CD4-positive, alpha-beta T cell treated with Interleukin-15 for 1 hour (primary cell): Measurements from ENCODE around the gene MUSTN1.

Experiments used
- DNase-seq: peaks from one replicate; pipeline ENCODE4 v3.0.0-alpha.2; 2020

Gene MUSTN1

DNA sequence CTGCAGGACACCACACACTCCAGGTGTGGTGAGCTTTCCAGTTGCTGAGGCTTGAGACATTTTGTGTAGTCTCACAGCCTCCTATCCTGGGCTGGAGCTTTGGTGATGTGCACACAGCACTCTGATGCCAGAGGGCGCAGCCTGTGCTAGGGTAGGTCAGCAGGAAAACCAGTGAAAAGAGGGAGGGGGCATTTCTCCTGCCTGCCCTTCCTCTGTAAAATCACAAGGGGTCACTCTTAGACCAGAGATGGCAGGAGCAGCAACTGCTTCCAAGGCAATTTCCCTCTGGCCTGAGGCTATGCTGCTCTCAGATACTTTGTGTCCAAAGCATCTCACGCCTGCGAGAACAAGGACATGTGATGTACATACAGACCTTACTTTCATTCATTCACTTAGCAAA, 16.5 kb upstream of the MUSTN1 start:
- DNase-seq: no peak

DNA sequence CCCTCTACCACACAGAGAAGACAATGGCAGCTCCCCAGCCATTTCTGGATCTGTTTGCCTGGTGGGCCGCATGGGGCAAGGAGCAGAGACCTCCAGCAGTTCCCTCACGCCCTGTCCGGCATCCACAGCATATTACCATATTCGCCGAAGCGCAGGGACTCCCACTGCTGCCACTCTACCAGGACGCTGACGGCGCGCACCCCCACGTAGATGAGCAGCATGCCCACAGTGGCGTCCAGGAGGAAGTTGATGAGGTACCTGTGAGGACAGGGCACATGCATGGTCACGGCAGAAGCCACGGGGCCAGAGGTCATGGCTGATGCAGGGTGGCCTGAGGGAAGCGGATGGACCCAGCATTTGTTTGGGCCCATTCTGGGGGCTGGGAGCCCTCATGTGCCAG, 14.8 kb upstream of the MUSTN1 start:
- no peak for DNase-seq

DNA sequence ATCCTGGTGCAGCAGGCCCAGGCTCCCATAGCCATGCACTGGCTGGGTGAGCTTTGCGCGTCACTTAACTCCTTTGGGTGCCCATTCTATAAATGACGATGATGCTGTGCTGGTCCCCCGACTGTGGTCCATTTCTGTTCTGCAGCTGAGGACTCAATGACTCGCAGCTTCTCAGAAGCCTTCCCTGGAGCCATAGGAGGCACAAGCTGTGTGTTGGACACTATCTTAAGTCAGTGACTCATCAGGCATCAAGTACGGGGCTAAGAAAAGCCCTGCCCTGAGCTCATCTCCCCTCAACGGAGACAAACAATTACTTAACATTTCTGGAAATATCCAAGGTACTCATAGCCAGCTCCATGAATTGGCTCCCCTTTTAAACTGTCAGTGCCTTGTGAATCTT, 13.8 kb upstream of the MUSTN1 start:
- DNase-seq: no peak

DNA sequence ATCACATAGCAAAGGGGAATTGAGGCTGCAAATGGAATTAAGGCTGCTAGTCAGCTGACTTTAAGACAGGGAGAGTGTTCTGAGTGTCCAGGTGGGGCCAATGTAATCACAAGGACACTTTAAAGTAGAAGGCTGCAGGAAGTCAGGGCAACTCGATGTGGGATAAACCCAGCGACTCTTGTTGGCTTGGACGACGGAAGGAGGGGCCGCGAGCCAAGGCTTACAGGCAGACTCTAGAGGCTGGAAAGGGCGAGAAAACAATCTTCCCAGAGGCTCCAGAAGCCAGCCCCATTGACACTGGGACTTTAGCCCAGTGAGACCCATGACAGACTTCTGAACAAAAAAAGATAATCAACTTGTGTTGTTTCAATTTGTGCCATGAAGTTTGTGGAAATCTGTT, 12.9 kb upstream of the MUSTN1 start:
- DNase-seq: no peak

DNA sequence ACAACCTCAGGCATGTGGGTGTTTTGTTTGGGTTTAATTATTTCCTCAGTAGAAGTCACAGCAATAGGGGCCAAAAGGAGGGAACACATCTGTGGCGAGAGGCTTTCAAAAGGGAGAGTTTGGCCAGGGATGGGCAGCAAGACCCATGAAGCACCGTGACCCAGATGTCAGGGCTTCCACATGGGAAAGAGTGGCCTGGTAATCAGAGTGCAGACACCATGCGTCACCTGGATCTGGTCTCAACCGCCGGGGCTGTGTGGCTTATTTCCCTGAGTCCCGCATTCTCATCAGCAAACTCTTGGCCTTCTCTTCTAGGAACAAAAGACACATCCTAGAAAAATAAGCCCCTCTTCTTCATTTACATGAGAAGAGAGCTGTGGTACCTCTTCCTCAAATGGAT, 12.4 kb upstream of the MUSTN1 start:
- DNase-seq: no peak

DNA sequence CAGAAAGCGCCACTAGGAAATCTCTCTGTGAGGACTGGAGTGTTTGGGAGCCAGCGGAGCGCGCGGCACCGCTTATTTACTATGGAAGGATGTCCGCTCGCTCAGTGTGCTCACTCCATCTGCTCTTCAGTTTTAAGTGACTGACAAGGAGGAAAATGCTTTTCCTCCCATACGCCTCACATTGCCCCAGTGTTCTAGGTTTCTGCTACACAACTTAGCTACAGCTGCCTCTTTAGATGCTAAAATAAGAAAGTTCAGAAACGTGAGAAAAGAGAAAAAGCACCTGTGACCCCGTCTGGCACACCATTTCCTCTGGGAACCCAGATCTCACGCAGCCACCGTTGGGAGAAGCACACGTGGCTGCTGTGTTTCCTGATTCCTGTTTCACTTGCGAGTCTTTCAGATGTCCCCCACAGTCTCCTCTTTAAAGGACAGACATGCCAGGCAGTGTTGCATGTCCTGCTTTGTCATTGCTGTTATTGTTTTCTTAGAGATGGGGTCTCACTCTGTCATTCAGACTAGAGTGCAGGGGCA, 11.7 kb upstream of the MUSTN1 start:
- DNase-seq: no peak

DNA sequence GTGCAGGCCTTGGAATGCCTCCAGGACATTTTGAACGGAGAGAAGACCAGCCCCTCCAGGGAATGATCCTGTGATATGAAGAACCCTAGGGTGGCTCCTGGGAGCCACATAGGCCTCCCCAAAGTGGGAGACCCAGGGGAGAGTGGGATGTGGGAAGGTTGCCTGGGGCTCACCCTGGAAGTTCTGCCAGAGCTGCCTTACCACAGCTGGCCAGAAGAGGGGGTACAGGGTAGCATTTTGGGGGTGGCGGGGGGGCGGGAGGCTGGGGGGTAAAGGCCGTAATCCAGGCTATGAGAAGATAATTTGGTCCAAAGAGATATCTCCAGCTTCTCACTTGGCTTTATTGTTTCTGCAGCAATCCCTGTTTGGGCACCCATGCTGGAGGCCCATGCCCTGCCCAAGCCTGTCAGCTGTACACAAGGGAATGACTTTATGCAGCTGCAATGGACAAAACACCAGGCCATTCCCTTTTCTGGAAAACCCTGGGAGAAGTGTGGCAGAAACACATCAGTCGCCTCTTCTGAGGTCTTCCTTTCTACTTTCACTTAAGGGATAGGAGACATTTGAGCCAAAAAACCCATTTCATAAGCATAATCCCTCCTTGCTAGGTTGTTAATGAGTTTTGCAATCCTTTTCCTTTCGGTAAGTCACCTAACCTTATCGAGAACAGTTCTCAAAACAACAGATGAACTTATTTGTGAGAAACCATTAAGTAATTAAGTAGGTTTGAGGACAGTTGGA, 11.0 kb upstream of the MUSTN1 start:
- DNase-seq: no peak

DNA sequence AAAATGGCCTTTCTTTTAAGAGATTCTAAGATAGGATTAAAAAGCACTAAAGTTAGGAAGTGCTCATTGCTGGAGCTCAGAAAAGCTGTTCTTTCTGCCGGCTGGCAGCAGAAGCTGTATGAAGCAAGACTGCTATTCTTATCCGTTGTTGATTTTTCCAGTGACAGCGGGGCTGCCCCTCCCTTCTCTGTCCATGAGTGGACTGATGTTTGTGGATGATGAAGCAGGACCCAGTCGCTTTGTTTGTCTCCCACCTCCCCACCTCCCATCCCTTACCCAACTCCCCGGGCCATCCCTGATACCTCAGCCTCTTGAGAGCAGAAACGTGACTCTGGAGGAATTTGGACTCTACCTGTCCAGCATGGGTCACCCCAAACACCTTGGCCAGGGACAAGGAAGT, 10.3 kb upstream of the MUSTN1 start:
- no peak for DNase-seq

DNA sequence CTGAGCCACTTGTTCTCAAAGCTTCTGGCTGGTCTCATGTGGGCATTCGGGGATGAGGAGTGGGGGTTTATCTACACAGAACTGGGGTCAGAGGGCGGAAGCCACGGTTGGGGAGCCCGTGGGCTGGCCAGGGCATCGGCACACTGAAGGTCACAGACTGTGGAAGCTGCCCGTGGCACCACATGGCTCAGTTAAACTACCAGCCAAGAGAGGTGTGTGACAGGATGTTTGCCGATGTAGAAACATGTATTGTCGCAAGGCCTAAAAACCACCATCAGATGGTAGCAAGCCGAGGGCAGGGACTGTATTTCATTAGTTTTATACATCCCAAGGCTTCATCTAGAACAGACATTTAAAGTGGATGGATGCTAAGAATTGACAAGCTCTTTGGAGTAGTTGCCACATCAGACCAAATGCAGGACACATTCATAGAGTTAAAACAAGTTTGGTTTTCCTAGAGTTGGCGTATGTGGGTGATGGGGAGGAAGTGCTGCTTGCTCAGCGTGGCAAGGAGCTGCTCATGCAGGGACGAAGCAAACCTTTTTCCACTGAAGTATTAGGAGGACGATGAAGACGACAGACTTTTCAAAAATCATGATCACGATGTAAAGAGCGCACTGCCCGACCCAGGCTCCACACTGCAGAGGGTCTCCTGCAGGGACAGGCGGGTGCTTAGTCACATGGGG, 9.6 kb upstream of the MUSTN1 start:
- DNase-seq: no peak

DNA sequence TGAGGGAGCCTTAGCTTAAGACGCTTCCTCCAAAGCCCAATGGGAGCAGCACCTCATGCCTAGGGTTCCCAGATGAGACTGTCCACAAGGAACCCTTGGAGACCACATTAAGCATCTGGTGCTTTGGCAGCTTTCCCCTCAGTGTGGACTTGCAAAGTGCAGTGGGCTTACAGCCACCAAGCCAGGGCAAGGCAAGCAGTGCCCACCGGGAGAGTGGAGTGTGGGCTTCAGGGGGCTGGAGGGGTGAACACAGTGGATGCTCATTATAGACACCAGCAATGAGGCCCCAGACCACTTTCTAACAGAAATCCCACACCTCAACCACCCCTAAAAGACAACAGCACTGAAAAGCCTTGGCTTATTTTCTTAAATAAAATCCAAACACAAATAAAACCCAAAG, 9.1 kb upstream of the MUSTN1 start:
- DNase-seq: no peak

DNA sequence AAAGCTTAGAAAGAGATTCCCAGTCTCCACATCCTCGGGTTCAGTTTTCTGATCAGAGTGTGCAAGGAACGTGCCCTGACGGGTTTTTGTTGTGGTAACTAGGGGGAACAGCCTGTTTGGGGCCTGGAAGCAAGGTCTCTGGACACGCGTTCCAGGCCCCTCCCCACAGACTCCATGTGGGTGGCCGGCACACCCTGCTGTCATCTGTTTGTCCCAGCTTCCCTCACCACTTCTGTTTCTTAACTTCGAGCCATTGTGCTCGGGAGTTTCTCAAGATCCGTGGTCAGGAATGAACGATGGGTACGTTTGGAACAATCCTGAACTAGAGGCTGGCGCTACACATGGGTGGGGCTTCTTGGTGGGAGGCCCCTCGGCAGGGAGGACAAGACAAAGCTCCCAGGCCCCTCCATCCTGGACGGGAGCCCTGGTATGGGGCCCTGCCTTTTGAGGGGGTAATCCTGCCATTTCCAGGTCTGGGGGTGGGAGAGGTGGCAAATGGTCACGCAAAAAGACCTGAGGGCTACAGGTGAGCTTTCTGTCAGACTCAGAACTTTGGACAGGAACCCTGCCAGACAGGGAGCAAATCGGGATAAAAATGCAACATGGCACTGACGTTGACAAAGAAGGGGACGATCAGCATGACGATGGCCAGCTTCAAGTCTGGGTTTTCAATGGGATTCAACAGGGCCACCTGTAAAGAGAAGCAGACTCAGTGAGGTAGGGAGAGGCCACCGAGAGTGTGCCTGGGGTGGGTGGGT, 8.5 kb upstream of the MUSTN1 start:
- no peak for DNase-seq

DNA sequence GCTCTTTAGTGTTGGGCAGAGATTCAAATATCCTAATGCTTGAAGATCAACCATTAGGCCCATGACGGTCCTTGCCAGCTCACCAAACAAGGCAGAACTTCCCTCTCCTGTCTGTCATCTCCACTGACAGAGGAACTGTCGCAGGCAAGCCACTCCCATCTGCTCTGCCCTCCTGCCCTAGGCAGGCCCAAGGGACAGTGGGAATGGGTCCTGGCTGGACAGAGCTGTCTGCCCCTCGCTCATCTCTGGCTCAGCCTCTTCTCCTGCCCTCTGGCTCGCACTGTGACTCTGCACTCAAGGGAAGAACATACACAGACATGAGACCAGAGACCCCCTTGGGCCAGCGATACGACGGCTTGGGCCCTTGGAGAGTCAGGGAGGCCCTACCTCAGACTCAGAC, 7.6 kb upstream of the MUSTN1 start:
- DNase-seq: no peak

DNA sequence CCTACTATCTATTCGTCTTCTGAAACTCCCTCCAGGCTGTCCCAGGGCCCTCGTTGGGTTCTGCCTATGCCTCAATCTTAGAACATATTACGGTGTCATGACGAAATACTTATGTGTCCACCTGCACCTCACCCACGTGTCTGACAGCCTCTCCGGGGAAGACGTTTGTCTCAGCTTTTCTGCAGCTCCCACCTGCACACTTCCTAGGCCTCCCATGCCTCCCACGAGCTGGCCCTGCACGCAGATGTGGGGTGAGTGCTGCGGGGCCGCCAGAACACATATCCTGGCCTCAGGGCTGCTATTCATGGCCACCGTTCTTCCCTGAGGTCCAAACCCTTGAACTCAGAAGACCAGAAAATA, 7.1 kb upstream of the MUSTN1 start:
- no peak for DNase-seq

DNA sequence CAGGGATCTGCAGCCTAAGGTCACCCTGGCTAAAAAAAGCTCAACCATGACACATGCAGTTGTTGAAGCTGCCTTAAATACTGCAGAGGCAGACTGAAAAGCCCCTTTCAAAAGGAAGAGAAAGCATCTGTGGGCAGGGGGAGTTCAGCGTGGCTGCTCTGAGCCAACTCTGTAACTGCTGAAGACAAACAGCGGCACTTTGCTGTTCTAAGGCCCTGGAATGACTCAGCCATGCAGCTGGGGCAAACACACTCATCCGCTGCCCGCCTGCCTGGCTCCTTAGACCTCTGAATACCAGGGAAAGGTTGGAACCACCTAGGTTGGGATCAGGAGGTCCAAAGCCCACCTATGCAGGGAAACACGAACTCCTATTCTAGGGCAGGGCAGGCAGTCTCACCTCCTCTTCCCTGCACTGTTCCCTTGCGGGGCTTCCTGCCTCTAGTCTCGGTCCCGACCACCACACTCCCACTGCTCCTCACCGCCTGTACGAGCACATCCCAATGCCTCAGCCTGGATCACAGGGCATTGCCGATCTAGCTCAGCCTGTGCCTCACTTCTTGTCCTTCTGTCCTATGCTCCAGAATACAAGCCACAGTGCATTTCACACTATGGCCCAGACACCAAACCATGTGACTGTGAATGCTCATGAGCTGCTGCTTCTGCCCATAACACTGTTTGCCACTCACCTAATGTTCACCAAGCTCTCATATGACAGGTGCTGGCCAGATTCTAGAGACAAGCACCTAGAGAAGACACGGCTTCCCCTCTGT, 6.6 kb upstream of the MUSTN1 start:
- DNase-seq: no peak

DNA sequence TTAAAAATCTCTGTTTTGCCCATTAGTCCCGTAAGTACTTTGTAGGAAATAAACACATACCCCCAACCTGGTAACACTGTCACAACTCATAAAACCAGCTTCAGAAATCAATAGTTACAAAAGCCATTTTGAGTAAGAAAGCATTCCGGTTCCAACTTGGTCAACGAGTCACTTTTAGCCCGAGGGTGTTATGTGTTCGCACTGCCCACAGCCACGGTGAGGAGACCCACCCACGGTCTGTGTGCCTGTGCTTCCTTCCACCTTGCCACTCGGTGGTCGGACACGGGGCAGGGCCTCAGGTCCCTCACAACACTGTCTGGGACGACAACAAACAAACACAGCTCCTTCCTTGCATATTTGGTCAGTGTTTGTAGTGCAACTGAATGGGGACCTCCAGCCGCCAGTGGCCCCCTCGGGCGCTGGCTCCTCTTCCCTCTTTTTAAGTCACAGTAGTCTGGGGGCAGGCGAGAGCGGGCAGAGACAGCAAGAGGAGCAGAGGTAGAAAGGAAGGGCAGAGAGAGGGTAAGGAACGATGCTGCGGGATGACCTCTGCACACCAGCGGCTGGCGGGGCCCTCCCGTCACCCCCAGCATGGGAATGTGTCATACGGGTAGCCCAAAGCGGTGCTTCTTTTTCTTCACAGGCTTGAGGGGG, 5.2 kb upstream of the MUSTN1 start:
- DNase-seq: no peak

DNA sequence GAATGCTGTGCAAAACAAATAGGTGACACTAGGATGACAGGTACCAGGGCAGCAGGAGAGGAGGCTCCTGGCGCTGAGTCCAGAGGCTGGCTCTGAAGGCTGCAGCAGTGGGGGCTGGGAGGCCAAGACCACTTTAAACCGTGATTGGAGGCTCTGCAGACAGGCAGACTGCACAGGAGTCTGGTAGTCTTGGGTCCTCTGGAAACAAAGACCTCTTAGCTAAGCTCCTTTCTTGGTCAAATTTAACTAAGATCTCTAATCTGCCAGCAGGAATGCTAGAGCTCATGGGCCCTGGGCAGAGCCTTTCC, 4.4 kb upstream of the MUSTN1 start:
- no peak for DNase-seq

DNA sequence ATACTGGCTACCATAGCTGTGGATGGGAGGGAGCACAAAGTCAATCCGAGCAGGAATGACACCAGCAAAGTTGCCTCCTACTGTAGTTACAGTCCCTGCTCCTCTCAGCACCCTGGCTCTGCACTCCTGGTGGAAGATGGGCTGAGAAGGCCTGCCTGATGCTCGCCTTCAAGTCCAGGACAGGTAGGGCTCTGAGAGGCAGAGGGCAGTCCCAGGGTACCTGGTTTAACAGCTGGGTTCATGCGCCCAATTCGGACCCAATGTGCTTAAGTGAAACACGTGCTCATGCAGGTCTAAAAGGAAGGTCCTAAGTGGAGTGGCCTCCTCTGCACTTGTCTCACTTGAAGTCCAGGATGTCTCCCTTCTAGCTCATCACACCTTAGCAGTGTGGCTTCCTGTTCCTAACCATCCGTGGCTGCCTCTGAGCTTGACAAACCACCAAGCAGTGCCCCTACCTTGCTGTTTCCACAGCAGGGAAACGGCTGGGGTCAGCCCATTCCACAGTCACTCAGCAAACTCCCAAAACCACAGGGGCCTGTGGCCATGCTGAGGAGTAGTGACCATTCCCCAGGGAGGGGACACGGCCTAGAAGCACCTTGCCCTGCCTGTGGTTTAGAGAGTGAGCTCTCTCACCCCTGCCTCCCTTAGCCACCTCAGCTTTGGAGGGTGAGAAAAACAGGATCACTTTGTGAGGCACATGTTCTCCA, 3.9 kb upstream of the MUSTN1 start:
- DNase-seq: no peak

DNA sequence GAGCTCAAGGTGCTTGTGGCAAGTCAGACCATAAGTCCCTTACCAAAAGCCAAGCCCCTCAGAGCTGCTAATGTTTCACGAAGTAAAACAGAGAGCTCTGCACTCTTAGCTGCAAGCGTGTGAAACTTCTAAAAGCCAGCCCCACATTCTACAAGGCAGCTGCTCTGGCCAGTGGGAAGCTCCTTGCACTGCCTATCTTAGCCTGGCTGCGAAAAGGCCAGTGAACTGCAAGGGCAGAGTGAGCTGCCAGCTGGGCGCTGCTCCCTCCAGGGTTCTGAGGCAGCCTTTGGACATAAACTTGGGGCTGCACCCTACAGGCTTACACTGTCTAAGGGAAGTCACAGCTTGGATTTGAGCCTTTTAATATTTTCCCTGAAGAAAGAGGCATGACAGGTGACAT, 2.2 kb upstream of the MUSTN1 start:
- DNase-seq: no peak

DNA sequence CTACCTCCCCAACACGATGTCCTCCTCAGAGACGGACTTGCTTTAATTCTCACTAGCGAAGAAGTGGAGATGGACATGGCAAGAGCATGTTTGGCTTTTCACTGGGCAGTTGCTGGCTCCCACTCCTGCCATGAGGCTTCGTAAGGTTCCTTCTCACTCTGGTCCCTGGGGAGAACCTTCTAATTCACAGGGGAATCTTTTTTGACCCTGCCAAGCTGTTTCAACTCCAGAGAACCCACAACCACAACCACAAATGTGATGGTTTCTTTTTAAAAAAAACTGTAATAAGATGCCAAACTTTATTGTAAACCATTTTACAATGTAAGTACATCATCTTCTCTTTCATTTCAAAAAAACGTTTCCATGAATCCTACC, 1.6 kb upstream of the MUSTN1 start:
- no peak for DNase-seq

DNA sequence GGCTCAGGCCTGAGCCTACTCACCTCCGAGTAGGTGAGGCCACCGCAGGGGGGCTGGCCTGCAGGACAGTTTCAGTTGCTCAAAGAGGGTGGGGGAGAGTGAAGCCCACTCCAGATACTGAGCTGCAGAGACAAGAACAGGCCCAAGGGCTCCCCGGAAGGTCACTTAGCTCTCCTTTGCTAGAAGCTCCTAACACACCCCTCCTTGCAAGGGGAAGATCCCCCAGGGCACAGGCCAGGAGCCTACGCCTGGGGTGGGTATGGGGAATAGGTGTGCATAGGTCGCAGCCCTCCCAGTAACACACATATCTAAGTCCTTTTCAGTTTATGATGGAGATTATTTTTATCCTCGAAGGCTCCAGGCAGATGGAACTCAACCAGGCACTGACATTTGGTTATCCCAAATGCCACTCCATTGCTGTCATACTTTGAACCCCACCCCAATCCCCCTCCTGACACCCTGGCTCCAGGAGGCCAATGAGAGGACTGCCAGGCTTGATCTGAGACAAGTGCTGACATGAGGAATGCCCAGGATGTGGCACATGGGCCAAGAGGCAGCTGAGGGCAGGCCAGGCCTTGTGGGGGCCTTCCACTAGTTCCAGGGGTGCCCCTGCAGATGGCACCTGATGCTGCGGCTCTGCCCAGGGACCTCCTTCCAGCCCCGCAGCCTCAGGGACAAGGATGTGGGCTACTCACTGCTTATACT, 1.1 kb upstream of the MUSTN1 start:
- DNase-seq: no peak

DNA sequence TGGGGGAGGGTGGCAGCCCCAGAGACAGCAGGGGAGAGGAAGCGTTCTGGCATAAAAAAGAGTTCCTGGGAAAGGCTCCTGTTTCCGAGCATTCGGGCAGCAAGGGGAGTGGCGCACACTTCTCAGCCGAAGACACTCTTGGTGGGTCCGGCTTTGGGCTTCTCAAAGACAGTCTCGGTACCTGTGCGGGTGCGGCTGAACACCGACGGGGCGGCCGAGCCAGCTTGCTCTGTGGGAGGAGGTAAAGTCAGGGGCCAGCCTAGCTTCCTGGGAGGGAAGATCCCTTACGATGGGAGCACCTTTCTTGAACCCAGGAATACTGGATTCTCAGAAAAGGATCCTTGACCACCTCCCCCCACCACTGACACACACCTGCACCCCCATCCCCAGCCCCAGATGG, 1.6 kb downstream of the MUSTN1 start:
- no peak for DNase-seq
